Measurements from ENCODE around the gene PKP4.

The PKP4 gene

GRCh38 chr2:158668001-158668765 is 211.4 kb downstream of the PKP4 start:
- no peak for DNase-seq (ENCODE audit: low read depth, low spot score)
- TF ChIP-seq EZH2 (IDR thresholded peaks at IDR 0.05) (no peak), POLR2AphosphoS5 (IDR thresholded peaks at IDR 0.05; ENCODE audit: borderline replicate concordance, low read depth, low read length) (no peak), FOXP2 (optimal IDR thresholded peaks at IDR 0.05; ENCODE audit: control extremely low read depth, extremely low read length, insufficient read depth) (no peak)
- Histone ChIP-seq H3K4me3 (no peak overlapping the region), H3K9me3 (ENCODE audit: low read depth, low read length) (no peaks in the 10 kb centered on the region), H3K27ac (no peak overlapping the region), H3K36me3 (ENCODE audit: insufficient read depth, low read length) (peaks cover 52% of the 10 kb centered on the region), H3K9ac (ENCODE audit: insufficient read length) (no peak overlapping the region)

- Histone ChIP-seq H3K9me3 (ENCODE audit: low read depth, low read length) (no peaks in the 10 kb centered on the region), H3K36me3 (ENCODE audit: insufficient read depth, low read length) (peaks cover 49% of the 10 kb centered on the region; the same call in 1 of the 2 replicates), H3K27ac (no peak overlapping the region), H3K9ac (ENCODE audit: insufficient read length) (no peak overlapping the region), H3K4me3 (no peak overlapping the region)
- DNase-seq (ENCODE audit: low read depth, low spot score): no peak
- TF ChIP-seq FOXP2 (optimal IDR thresholded peaks at IDR 0.05; ENCODE audit: control extremely low read depth, extremely low read length, insufficient read depth): no peak
- no peak for TF ChIP-seq EZH2 (IDR thresholded peaks at IDR 0.05)
- TF ChIP-seq POLR2AphosphoS5 (IDR thresholded peaks at IDR 0.05; ENCODE audit: borderline replicate concordance, low read depth, low read length): no peak
Measured at GRCh38 chr2:158670292-158670691, 213.5 kb downstream of the PKP4 start.

- no peak for TF ChIP-seq EZH2 (IDR thresholded peaks at IDR 0.05)
- no peak for TF ChIP-seq POLR2AphosphoS5 (IDR thresholded peaks at IDR 0.05; ENCODE audit: borderline replicate concordance, low read depth, low read length)
- TF ChIP-seq FOXP2 (optimal IDR thresholded peaks at IDR 0.05; ENCODE audit: control extremely low read depth, extremely low read length, insufficient read depth): no peak
- Histone ChIP-seq H3K9me3 (ENCODE audit: low read depth, low read length) (no peaks in the 10 kb centered on the region), H3K36me3 (ENCODE audit: insufficient read depth, low read length) (peaks cover 55% of the 10 kb centered on the region; the same call in 1 of the 2 replicates), H3K4me3 (no peak overlapping the region), H3K27ac (no peak overlapping the region), H3K9ac (ENCODE audit: insufficient read length) (no peak overlapping the region)
- DNase-seq (ENCODE audit: low read depth, low spot score): no peak
Measured at GRCh38 chr2:158671360-158672245, 214.9 kb downstream of the PKP4 start.

GRCh38 chr2:158676295-158676694 is 219.5 kb downstream of the PKP4 start:
- H3K9me3 ChIP-seq (ENCODE audit: low read depth, low read length): no peaks in the 10 kb centered on the region
- DNase-seq (ENCODE audit: low read depth, low spot score): no peak
- TF ChIP-seq EZH2 (IDR thresholded peaks at IDR 0.05) (no peak), POLR2AphosphoS5 (IDR thresholded peaks at IDR 0.05; ENCODE audit: borderline replicate concordance, low read depth, low read length) (no peak), FOXP2 (optimal IDR thresholded peaks at IDR 0.05; ENCODE audit: control extremely low read depth, extremely low read length, insufficient read depth) (no peak)
- no peak overlapping the region for H3K9ac ChIP-seq (ENCODE audit: insufficient read length)
- H3K4me3 ChIP-seq: no peak overlapping the region
- H3K27ac ChIP-seq: no peak overlapping the region
- peaks cover 31% of the 10 kb centered on the region; the same call in 1 of the 2 replicates for H3K36me3 ChIP-seq (ENCODE audit: insufficient read depth, low read length)

GRCh38 chr2:158676696-158677095 is 219.9 kb downstream of the PKP4 start:
- H3K9me3 ChIP-seq (ENCODE audit: low read depth, low read length): no peaks in the 10 kb centered on the region
- H3K27ac ChIP-seq: no peak overlapping the region
- H3K9ac ChIP-seq (ENCODE audit: insufficient read length): no peak overlapping the region
- no peak for TF ChIP-seq POLR2AphosphoS5 (IDR thresholded peaks at IDR 0.05; ENCODE audit: borderline replicate concordance, low read depth, low read length)
- no peak for TF ChIP-seq FOXP2 (optimal IDR thresholded peaks at IDR 0.05; ENCODE audit: control extremely low read depth, extremely low read length, insufficient read depth)
- TF ChIP-seq EZH2 (IDR thresholded peaks at IDR 0.05): no peak
- DNase-seq (ENCODE audit: low read depth, low spot score): no peak
- peaks cover 31% of the 10 kb centered on the region; the same call in 1 of the 2 replicates for H3K36me3 ChIP-seq (ENCODE audit: insufficient read depth, low read length)
- no peak overlapping the region for H3K4me3 ChIP-seq

GRCh38 chr2:158677542-158677941 is 220.8 kb downstream of the PKP4 start:
- no peak for TF ChIP-seq EZH2 (IDR thresholded peaks at IDR 0.05)
- no peak for TF ChIP-seq FOXP2 (optimal IDR thresholded peaks at IDR 0.05; ENCODE audit: control extremely low read depth, extremely low read length, insufficient read depth)
- no peak for TF ChIP-seq POLR2AphosphoS5 (IDR thresholded peaks at IDR 0.05; ENCODE audit: borderline replicate concordance, low read depth, low read length)
- Histone ChIP-seq H3K9ac (ENCODE audit: insufficient read length) (no peak overlapping the region), H3K4me3 (no peak overlapping the region), H3K36me3 (ENCODE audit: insufficient read depth, low read length) (peaks cover 31% of the 10 kb centered on the region; the same call in 1 of the 2 replicates), H3K27ac (no peak overlapping the region), H3K9me3 (ENCODE audit: low read depth, low read length) (no peaks in the 10 kb centered on the region)
- no peak for DNase-seq (ENCODE audit: low read depth, low spot score)

GRCh38 chr2:158681816-158682215 is 225.1 kb downstream of the PKP4 start:
- Histone ChIP-seq H3K27ac (no peak overlapping the region), H3K36me3 (ENCODE audit: insufficient read depth, low read length) (peaks cover 9% of the 10 kb centered on the region; the same call in 1 of the 2 replicates), H3K4me3 (no peak overlapping the region), H3K9ac (ENCODE audit: insufficient read length) (no peak overlapping the region), H3K9me3 (ENCODE audit: low read depth, low read length) (no peaks in the 10 kb centered on the region)
- TF ChIP-seq POLR2AphosphoS5 (IDR thresholded peaks at IDR 0.05; ENCODE audit: borderline replicate concordance, low read depth, low read length): no peak
- no peak for TF ChIP-seq EZH2 (IDR thresholded peaks at IDR 0.05)
- no peak for TF ChIP-seq FOXP2 (optimal IDR thresholded peaks at IDR 0.05; ENCODE audit: control extremely low read depth, extremely low read length, insufficient read depth)
- DNase-seq (ENCODE audit: low read depth, low spot score): no peak

GRCh38 chr2:158685646-158686045 is 228.9 kb downstream of the PKP4 start:
- H3K36me3 ChIP-seq (ENCODE audit: insufficient read depth, low read length): no peaks in the 10 kb centered on the region
- TF ChIP-seq POLR2AphosphoS5 (IDR thresholded peaks at IDR 0.05; ENCODE audit: borderline replicate concordance, low read depth, low read length) (no peak), EZH2 (IDR thresholded peaks at IDR 0.05) (no peak), FOXP2 (optimal IDR thresholded peaks at IDR 0.05; ENCODE audit: control extremely low read depth, extremely low read length, insufficient read depth) (no peak)
- no peaks in the 10 kb centered on the region for H3K9me3 ChIP-seq (ENCODE audit: low read depth, low read length)

More at GRCh38 chr2:158685646-158686045, 228.9 kb downstream of the PKP4 start:
- no peak overlapping the region for H3K9ac ChIP-seq (ENCODE audit: insufficient read length)
- DNase-seq (ENCODE audit: low read depth, low spot score): no peak
- H3K27ac ChIP-seq: no peak overlapping the region
- H3K4me3 ChIP-seq: no peak overlapping the region
